GM12801 (cell line): ENCODE data around the gene SRGAP1.

Source experiments
- CTCF ChIP-seq: IDR thresholded peaks from one replicate; pipeline ENCODE4 v1.5.1; 2011; ENCODE audit warnings: control low read depth; ENCODE audit not compliant: insufficient read length; ENCODE audit errors: extremely low read depth

Gene SRGAP1

GRCh38 chr12:63809566-63809965 lies 34.9 kb upstream of the SRGAP1 start:
- TF ChIP-seq CTCF = no peak

- TF ChIP-seq CTCF = no peak
Measured at GRCh38 chr12:63811334-63811733, 33.2 kb upstream of the SRGAP1 start.

- no peak for TF ChIP-seq CTCF
Measured at GRCh38 chr12:63811755-63812154, 32.7 kb upstream of the SRGAP1 start.

- no peak for TF ChIP-seq CTCF
Measured at GRCh38 chr12:63814146-63814772, 30.2 kb upstream of the SRGAP1 start.

GRCh38 chr12:63815482-63815852 lies 29.0 kb upstream of the SRGAP1 start:
- TF ChIP-seq CTCF = no peak

GRCh38 chr12:63816031-63816430 lies 28.5 kb upstream of the SRGAP1 start:
- TF ChIP-seq CTCF = no peak

- no peak for TF ChIP-seq CTCF
Measured at GRCh38 chr12:63820427-63820826, 24.1 kb upstream of the SRGAP1 start.
